ENCODE results near the gene MUC5AC.
"Not testable (repeated sequence)": the region's sequence is repeated elsewhere in the genome, so short reads cannot be mapped to it uniquely, and the experiment has no call there.

MUC5AC gene

DNA sequence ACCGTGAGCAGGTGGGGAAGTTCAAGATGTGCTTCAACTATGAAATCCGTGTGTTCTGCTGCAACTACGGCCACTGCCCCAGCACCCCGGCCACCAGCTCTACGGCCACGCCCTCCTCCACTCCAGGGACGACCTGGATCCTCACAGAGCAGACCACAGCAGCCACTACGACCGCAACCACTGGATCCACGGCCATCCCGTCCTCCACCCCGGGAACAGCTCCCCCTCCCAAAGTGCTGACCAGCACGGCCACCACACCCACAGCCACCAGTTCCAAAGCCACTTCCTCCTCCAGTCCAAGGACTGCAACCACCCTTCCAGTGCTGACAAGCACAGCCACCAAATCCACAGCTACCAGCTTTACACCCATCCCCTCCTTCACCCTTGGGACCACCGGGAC is 88.0 kb downstream of the MUC5AC start:
- not testable (repeated sequence) for DNase-seq; H3K4me2 ChIP-seq (ENCODE audit: insufficient read depth, low read length); H2AFZ ChIP-seq (ENCODE audit: low read depth, low read length); H3K9me3 ChIP-seq (ENCODE audit: insufficient read depth, low read length, severe bottlenecking); H3K4me3 ChIP-seq (ENCODE audit: low read depth in 1 of 2, low read length in 2 of 2); H3K27ac ChIP-seq (ENCODE audit: low read length); H4K20me1 ChIP-seq (ENCODE audit: insufficient read depth, low read length); ATAC-seq (ENCODE audit: insufficient read depth, low read depth); H3K9ac ChIP-seq (ENCODE audit: low read depth, low read length); H3K79me2 ChIP-seq (ENCODE audit: insufficient read depth, low read length); H3K4me1 ChIP-seq (ENCODE audit: insufficient read depth, low read length); H3K27me3 ChIP-seq (ENCODE audit: insufficient read depth, low read length, poor library complexity); H3K36me3 ChIP-seq (ENCODE audit: insufficient read depth, low read length)

DNA sequence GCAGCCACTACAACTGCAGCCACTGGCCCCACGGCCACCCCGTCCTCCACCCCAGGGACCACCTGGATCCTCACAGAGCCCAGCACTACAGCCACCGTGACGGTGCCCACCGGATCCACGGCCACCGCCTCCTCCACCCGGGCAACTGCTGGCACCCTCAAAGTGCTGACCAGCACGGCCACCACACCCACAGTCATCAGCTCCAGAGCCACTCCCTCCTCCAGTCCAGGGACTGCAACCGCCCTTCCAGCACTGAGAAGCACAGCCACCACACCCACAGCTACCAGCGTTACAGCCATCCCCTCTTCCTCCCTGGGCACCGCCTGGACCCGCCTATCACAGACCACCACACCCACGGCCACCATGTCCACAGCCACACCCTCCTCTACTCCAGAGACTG is 88.5 kb downstream of the MUC5AC start:
- H3K79me2 ChIP-seq (ENCODE audit: insufficient read depth, low read length); H3K4me1 ChIP-seq (ENCODE audit: insufficient read depth, low read length); H3K9ac ChIP-seq (ENCODE audit: low read depth, low read length); H2AFZ ChIP-seq (ENCODE audit: low read depth, low read length); H3K4me2 ChIP-seq (ENCODE audit: insufficient read depth, low read length); DNase-seq; H3K27ac ChIP-seq (ENCODE audit: low read length); H3K36me3 ChIP-seq (ENCODE audit: insufficient read depth, low read length); H4K20me1 ChIP-seq (ENCODE audit: insufficient read depth, low read length); H3K4me3 ChIP-seq (ENCODE audit: low read depth in 1 of 2, low read length in 2 of 2); ATAC-seq (ENCODE audit: insufficient read depth, low read depth); H3K27me3 ChIP-seq (ENCODE audit: insufficient read depth, low read length, poor library complexity): not testable (repeated sequence)
- H3K9me3 ChIP-seq (ENCODE audit: insufficient read depth, low read length, severe bottlenecking), result peaks cover 15% of the 10 kb centered on the region

DNA sequence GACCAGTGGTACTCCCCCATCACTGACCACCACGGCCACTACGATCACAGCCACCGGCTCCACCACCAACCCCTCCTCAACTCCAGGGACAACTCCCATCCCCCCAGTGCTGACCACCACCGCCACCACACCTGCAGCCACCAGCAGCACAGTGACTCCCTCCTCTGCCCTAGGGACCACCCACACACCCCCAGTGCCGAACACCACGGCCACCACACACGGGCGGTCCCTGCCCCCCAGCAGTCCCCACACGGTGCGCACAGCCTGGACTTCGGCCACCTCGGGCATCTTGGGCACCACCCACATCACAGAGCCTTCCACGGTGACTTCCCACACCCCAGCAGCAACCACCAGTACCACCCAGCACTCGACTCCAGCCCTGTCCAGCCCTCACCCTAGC is 89.3 kb downstream of the MUC5AC start:
- not testable (repeated sequence) for H3K27me3 ChIP-seq (ENCODE audit: insufficient read depth, low read length, poor library complexity); H4K20me1 ChIP-seq (ENCODE audit: insufficient read depth, low read length); ATAC-seq (ENCODE audit: insufficient read depth, low read depth); H3K27ac ChIP-seq (ENCODE audit: low read length); H3K4me1 ChIP-seq (ENCODE audit: insufficient read depth, low read length); H3K36me3 ChIP-seq (ENCODE audit: insufficient read depth, low read length); DNase-seq; H3K79me2 ChIP-seq (ENCODE audit: insufficient read depth, low read length); H3K4me2 ChIP-seq (ENCODE audit: insufficient read depth, low read length); H3K9ac ChIP-seq (ENCODE audit: low read depth, low read length); H2AFZ ChIP-seq (ENCODE audit: low read depth, low read length); H3K4me3 ChIP-seq (ENCODE audit: low read depth in 1 of 2, low read length in 2 of 2)
- peaks cover 20% of the 10 kb centered on the region for H3K9me3 ChIP-seq (ENCODE audit: insufficient read depth, low read length, severe bottlenecking)

DNA sequence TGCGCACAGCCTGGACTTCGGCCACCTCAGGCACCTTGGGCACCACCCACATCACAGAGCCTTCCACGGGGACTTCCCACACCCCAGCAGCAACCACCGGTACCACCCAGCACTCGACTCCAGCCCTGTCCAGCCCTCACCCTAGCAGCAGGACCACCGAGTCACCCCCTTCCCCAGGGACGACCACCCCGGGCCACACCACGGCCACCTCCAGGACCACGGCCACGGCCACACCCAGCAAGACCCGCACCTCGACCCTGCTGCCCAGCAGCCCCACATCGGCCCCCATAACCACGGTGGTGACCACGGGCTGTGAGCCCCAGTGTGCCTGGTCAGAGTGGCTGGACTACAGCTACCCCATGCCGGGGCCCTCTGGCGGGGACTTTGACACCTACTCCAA is 91.2 kb downstream of the MUC5AC start:
- H4K20me1 ChIP-seq (ENCODE audit: insufficient read depth, low read length); H3K27me3 ChIP-seq (ENCODE audit: insufficient read depth, low read length, poor library complexity); ATAC-seq (ENCODE audit: insufficient read depth, low read depth); H3K4me1 ChIP-seq (ENCODE audit: insufficient read depth, low read length); H3K27ac ChIP-seq (ENCODE audit: low read length); H3K4me3 ChIP-seq (ENCODE audit: low read depth in 1 of 2, low read length in 2 of 2); H3K9ac ChIP-seq (ENCODE audit: low read depth, low read length); H2AFZ ChIP-seq (ENCODE audit: low read depth, low read length); H3K79me2 ChIP-seq (ENCODE audit: insufficient read depth, low read length); DNase-seq; H3K4me2 ChIP-seq (ENCODE audit: insufficient read depth, low read length); H3K36me3 ChIP-seq (ENCODE audit: insufficient read depth, low read length): not testable (repeated sequence)
- peaks cover 21% of the 10 kb centered on the region for H3K9me3 ChIP-seq (ENCODE audit: insufficient read depth, low read length, severe bottlenecking)

- not testable (repeated sequence) for H3K4me3 ChIP-seq (ENCODE audit: low read depth in 1 of 2, low read length in 2 of 2); DNase-seq; ATAC-seq (ENCODE audit: insufficient read depth, low read depth); H3K4me2 ChIP-seq (ENCODE audit: insufficient read depth, low read length); H3K27me3 ChIP-seq (ENCODE audit: insufficient read depth, low read length, poor library complexity); H3K79me2 ChIP-seq (ENCODE audit: insufficient read depth, low read length); H4K20me1 ChIP-seq (ENCODE audit: insufficient read depth, low read length); H3K36me3 ChIP-seq (ENCODE audit: insufficient read depth, low read length); H2AFZ ChIP-seq (ENCODE audit: low read depth, low read length); H3K4me1 ChIP-seq (ENCODE audit: insufficient read depth, low read length); H3K27ac ChIP-seq (ENCODE audit: low read length); H3K9ac ChIP-seq (ENCODE audit: low read depth, low read length)
- H3K9me3 ChIP-seq (ENCODE audit: insufficient read depth, low read length, severe bottlenecking), result peaks cover 21% of the 10 kb centered on the region
Observed at GRCh38 chr11:1250411-1250810, 92.7 kb downstream of the MUC5AC start.

Measured in DND-41 (cell line).